Measurements from ENCODE around the gene MFSD2B. TPM values are rescaled to one million over a fixed set of nuclear protein-coding genes. Genes with fewer than 3 reads are reported as not detected.

Gene MFSD2B, protein sequence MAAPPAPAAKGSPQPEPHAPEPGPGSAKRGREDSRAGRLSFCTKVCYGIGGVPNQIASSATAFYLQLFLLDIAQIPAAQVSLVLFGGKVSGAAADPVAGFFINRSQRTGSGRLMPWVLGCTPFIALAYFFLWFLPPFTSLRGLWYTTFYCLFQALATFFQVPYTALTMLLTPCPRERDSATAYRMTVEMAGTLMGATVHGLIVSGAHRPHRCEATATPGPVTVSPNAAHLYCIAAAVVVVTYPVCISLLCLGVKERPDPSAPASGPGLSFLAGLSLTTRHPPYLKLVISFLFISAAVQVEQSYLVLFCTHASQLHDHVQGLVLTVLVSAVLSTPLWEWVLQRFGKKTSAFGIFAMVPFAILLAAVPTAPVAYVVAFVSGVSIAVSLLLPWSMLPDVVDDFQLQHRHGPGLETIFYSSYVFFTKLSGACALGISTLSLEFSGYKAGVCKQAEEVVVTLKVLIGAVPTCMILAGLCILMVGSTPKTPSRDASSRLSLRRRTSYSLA
- total RNA-seq = under 1 TPM; 0.28 to 0.30 TPM
- polyA plus RNA-seq (2013, experiment 1 of 2) = 0.05 TPM
- 0.12 TPM for polyA plus RNA-seq (2013, experiment 2 of 2)
- total RNA-seq = 0 to 0.64 (median 0.14) reads per million in 172 experiments

DNA sequence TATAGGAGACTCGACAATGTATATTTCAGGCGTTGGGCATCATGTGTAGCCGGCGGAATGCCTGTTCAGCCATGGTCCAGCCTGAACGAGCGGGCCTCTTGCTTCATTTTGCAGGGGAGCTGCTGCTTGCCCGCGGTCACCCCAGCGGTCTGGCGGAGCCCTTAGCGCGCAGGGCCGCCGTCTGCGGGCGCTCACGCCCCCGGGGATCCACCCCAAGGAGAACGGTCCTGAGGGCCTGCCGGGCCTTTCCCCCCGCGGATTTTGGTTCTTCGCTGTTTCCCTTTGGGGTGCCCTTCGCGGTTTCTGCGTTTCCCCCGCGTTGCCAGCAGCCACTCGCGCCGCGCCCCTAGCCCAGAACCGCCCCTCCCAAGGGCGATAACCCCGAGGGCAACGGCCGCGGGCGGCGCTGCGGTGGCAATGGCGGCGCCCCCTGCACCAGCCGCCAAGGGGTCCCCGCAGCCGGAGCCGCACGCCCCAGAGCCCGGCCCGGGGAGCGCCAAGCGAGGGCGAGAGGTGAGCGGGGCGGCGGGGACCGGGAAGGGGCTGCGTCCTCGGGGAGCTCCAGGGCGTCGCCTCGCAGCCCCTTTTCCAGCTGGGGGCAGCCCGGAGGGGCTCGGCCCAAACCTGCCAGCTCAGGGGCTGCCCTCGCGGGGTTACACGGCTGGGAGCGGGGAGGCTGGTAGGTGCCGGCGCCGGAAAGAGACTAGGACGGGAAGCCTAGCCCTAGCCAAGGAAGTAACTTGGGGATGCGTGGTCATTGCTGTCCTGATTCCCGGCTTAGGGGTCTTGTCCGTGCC is at the start of gene MFSD2B:
Gene MFSD2B, plus strand, starts transcription at position 406 of the 797 bp plus-strand sequence. Its CDS starts 12 bp downstream, at position 418.
- H3K36me3 ChIP-seq (ENCODE audit: insufficient read depth, low read length) = no peaks in the 10 kb centered on the region
- DNase-seq (no peak), ATAC-seq (ENCODE audit: poor library complexity) (no peak)
- Mint-ChIP-seq H3K27ac (no peak within 1 kb of the TSS), H3K36me3 (ENCODE audit: low read depth) (no peaks in the 10 kb centered on the region), H3K9me3 (no peaks in the 10 kb centered on the region), H3K4me3 (no peak within 1 kb of the TSS), H3K27me3 (peaks cover 47% of the 10 kb centered on the region), H3K4me1 (ENCODE audit: low read depth) (no peaks in the 10 kb centered on the region)
- no peak within 1 kb of the TSS for H3K4me3 ChIP-seq (ENCODE audit: low read length)
- peaks cover 27 to 35% of the 10 kb centered on the region in 2 experiments for H3K27me3 ChIP-seq (ENCODE audit: control insufficient read depth in 1 of 2, insufficient read depth in 2 of 2, low read length in 2 of 2)
- POLR2A ChIA-PET = no interaction called here
- peaks cover 0 to 7% of the 10 kb centered on the region in 2 experiments for H3K9me3 ChIP-seq (ENCODE audit: control insufficient read depth in 1 of 2, insufficient read depth in 1 of 2, low read length in 2 of 2)
- intact Hi-C loops (cut with DNase I, micrococcal nuclease) = no loop called here
- CTCF ChIA-PET = no interaction called here
- H3K4me1 ChIP-seq (ENCODE audit: insufficient read depth, low read length) = peaks cover 11% of the 10 kb centered on the region
- no peak within 1 kb of the TSS for H3K27ac ChIP-seq (ENCODE audit: low read depth in 1 of 2, low read length in 2 of 2)
- TF ChIP-seq, protein P1, sequence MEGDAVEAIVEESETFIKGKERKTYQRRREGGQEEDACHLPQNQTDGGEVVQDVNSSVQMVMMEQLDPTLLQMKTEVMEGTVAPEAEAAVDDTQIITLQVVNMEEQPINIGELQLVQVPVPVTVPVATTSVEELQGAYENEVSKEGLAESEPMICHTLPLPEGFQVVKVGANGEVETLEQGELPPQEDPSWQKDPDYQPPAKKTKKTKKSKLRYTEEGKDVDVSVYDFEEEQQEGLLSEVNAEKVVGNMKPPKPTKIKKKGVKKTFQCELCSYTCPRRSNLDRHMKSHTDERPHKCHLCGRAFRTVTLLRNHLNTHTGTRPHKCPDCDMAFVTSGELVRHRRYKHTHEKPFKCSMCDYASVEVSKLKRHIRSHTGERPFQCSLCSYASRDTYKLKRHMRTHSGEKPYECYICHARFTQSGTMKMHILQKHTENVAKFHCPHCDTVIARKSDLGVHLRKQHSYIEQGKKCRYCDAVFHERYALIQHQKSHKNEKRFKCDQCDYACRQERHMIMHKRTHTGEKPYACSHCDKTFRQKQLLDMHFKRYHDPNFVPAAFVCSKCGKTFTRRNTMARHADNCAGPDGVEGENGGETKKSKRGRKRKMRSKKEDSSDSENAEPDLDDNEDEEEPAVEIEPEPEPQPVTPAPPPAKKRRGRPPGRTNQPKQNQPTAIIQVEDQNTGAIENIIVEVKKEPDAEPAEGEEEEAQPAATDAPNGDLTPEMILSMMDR (IDR thresholded peaks at IDR 0.05) = no peak

DNA sequence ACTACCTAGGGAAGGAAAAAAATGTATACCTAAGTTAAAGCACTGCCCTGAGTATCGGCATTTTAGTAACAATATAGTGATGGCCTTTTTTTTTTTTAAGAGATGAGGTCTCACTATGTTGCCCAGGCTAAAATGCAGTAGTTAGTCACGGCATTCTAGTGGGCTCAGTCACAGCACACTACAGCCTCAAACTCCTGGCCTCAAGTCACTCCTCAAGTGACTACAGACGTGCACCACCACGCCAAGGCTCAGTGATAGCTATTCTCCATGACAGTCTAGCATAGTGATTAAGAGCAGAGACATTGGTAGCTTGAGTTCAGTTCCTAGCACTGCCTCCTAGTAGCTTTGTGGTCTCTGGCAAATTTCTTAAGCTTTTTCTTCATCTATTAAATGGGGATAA is 42.0 kb upstream of the MFSD2B start:
- H3K4me3 Mint-ChIP-seq = no peak overlapping the region
- Histone ChIP-seq H3K27me3 (ENCODE audit: control insufficient read depth in 1 of 2, insufficient read depth in 2 of 2, low read length in 2 of 2) (no peaks in the 10 kb centered on the region), H3K27ac (ENCODE audit: low read depth in 1 of 2, low read length in 2 of 2) (no peak overlapping the region), H3K36me3 (ENCODE audit: insufficient read depth, low read length) (peaks cover 11% of the 10 kb centered on the region), H3K4me1 (ENCODE audit: insufficient read depth, low read length) (no peaks in the 10 kb centered on the region), H3K4me3 (ENCODE audit: low read length) (no peak overlapping the region), H3K9me3 (ENCODE audit: control insufficient read depth in 1 of 2, insufficient read depth in 1 of 2, low read length in 2 of 2) (no peaks in the 10 kb centered on the region)
- DNase-seq = no peak
- no peak for ATAC-seq (ENCODE audit: poor library complexity)
- H3K36me3 Mint-ChIP-seq (ENCODE audit: low read depth) = peaks cover 28% of the 10 kb centered on the region
- intact Hi-C loops (cut with DNase I, micrococcal nuclease) = no loop called here
- TF ChIP-seq, protein P1 (IDR thresholded peaks at IDR 0.05) = no peak
- POLR2A ChIA-PET = no interaction called here
- H3K4me1 Mint-ChIP-seq (ENCODE audit: low read depth) = no peaks in the 10 kb centered on the region
- no peaks in the 10 kb centered on the region for H3K27me3 Mint-ChIP-seq
- no peaks in the 10 kb centered on the region for H3K9me3 Mint-ChIP-seq
- CTCF ChIA-PET = no interaction called here
- no peak overlapping the region for H3K27ac Mint-ChIP-seq

DNA sequence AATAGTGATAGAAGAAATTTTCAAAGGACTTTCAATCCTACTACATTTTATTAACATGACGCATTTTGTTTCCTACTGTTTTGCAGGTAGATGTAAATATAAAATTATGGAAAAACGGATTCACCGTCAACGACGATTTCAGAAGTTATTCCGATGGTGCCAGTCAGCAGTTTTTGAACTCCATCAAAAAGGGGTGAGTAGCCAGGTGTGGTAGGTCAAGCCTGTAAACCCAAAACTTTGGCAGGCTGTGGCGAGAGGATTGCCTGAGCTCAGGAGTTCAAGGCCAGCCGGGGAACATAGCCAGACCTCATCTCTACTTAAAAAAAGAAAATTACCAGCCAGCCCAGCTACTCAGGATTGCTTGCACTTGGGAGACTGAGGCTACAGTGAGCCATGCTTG is 33.0 kb upstream of the MFSD2B start:
- Histone ChIP-seq H3K27ac (ENCODE audit: low read depth in 1 of 2, low read length in 2 of 2) (no peak overlapping the region), H3K4me1 (ENCODE audit: insufficient read depth, low read length) (no peaks in the 10 kb centered on the region), H3K36me3 (ENCODE audit: insufficient read depth, low read length) (peaks cover 13% of the 10 kb centered on the region), H3K27me3 (ENCODE audit: control insufficient read depth in 1 of 2, insufficient read depth in 2 of 2, low read length in 2 of 2) (no peaks in the 10 kb centered on the region), H3K4me3 (ENCODE audit: low read length) (no peak overlapping the region), H3K9me3 (ENCODE audit: control insufficient read depth in 1 of 2, insufficient read depth in 1 of 2, low read length in 2 of 2) (no peaks in the 10 kb centered on the region)
- TF ChIP-seq, protein P1 (IDR thresholded peaks at IDR 0.05) = no peak
- CTCF ChIA-PET = no interaction called here
- Mint-ChIP-seq H3K9me3 (no peaks in the 10 kb centered on the region), H3K27me3 (no peaks in the 10 kb centered on the region), H3K4me3 (no peak overlapping the region), H3K27ac (no peak overlapping the region), H3K36me3 (ENCODE audit: low read depth) (peaks cover 25% of the 10 kb centered on the region), H3K4me1 (ENCODE audit: low read depth) (no peaks in the 10 kb centered on the region)
- intact Hi-C loops (cut with DNase I, micrococcal nuclease) = no loop called here
- POLR2A ChIA-PET = no interaction called here
- DNase-seq = no peak
- no peak for ATAC-seq (ENCODE audit: poor library complexity)
